GM21723 (cell line): ENCODE results near the gene TSEN15.

ENCODE experiments used
- ATAC-seq: cut with Tn5 transposase; IDR thresholded peaks from one replicate; pipeline ENCODE4 v1.9.1; 2021; ENCODE audit warnings: mild to moderate bottlenecking, moderate library complexity; ENCODE audit not compliant: unreplicated experiment

Gene TSEN15

GRCh38 chr1:184052194-184052559 lies 647 bp downstream of the TSEN15 start:
- peak; percentile 12 for ATAC-seq

DNA sequence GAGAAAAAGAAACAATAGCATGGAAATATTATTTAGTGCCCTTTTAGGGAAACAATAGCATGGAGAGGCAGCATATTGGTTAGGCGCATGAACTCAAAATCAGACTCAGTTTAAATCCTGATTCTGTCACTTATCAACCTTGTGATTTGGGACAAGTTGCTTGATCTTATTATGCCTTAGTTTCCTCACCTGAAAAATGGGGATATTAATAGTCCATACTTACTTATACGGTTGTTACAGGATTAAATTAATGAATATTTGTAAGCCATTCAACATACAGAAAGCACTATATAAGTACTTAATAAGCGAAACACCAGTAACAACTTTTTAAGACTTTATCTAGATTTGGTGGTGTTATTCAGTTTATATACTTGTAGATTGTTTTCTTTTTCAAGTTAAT lies 1.2 kb downstream of the TSEN15 start:
- no peak for ATAC-seq

- no peak for ATAC-seq
Observed at GRCh38 chr1:184053881-184054280, 2.4 kb downstream of the TSEN15 start.

GRCh38 chr1:184056921-184057555 lies 5.5 kb downstream of the TSEN15 start:
- no peak for ATAC-seq

- ATAC-seq, result no peak
Observed at GRCh38 chr1:184059887-184060286, 8.4 kb downstream of the TSEN15 start.

DNA sequence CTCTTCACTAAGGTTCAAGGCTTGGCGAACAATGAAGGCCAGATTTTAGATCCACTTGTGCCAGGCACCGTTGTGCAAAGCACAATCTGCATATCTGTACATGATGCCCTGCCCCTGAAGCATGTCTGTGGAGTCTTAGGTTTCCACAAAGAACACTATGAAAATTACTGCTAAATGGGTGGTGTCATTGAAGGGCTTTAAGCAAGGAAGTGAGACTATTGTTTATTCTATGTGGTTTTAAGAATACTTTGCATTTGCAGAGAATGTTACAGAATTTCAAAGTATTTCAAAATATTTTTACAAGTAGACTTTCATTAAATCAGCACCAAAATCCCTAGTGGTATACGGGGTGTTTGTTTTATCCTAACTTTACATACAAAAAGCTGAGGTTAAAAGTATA lies 8.8 kb downstream of the TSEN15 start:
- ATAC-seq, result no peak

- no peak for ATAC-seq
Observed at GRCh38 chr1:184061396-184062003, 10.0 kb downstream of the TSEN15 start.

GRCh38 chr1:184062640-184063286 lies 11.2 kb downstream of the TSEN15 start:
- no peak for ATAC-seq

GRCh38 chr1:184065559-184065958 lies 14.0 kb downstream of the TSEN15 start:
- no peak for ATAC-seq

GRCh38 chr1:184068354-184068753 lies 16.8 kb downstream of the TSEN15 start:
- no peak for ATAC-seq

GRCh38 chr1:184069675-184070074 lies 18.1 kb downstream of the TSEN15 start:
- no peak for ATAC-seq

GRCh38 chr1:184072376-184072775 lies 20.8 kb downstream of the TSEN15 start:
- no peak for ATAC-seq

GRCh38 chr1:184074383-184074782 lies 22.9 kb downstream of the TSEN15 start:
- no peak for ATAC-seq

GRCh38 chr1:184075055-184076029 lies 23.8 kb downstream of the TSEN15 start:
- no peak for ATAC-seq

- ATAC-seq, result no peak
Observed at GRCh38 chr1:184078564-184079249, 27.2 kb downstream of the TSEN15 start.

DNA sequence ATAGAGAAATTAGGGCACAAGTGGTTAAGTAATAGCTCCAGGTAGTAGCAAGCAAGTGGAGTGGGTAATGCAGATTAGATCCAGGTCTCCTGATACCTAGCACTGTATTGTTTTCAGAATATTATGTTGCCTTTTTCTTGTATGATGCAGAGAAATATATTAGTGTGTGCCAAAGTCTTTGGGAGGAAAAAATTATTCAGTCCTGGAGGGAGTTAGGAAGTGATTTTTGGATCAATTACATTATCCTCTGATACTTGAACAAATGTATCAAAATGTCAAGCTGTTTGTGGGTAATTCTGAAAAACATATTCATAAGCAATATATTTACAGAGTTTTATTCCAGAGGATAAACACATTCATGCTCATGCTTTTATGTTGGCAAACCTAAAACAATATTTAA lies 28.8 kb downstream of the TSEN15 start:
- ATAC-seq, result no peak

- no peak for ATAC-seq
Observed at GRCh38 chr1:184082541-184083415, 31.2 kb downstream of the TSEN15 start.

GRCh38 chr1:184085667-184086066 lies 34.1 kb downstream of the TSEN15 start:
- no peak for ATAC-seq

DNA sequence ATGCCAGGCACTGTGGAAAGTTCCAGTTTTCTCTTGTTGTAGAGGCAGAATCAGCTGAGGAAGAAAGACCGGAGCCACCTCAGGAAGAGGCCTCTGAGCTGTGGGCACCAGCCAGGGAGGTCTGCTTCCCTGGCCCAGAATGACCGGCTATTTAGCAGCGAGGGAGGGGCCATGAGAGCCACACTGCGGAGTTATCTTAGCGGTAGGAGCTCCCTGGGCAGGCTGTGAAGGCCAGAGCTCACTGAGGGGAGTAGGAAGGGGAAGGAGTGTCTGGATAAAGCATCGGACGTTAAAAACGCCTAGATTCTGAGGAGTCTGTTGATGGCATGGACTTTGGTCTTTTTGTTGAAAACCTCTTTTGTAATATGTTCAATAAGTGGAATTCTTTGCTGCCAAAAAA lies 36.5 kb downstream of the TSEN15 start:
- no peak for ATAC-seq

DNA sequence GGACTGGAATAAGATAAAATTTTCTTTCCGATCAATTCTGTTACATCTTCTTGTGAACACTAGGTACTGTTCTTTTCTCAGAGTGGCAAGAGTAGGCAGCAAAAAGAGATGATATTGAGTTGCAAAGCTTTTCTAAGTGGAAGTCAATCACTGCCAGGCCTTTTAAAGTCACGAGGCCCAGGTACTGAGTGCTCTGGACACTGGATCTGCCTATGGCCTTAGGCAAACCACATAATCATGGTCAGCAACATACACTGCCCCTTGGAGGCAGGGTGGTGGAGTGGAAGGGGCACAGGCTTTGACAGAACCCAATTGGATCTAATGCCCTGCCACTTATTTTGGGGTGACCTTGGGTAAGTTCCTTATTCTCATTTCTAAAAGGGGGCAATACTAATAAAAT lies 41.5 kb downstream of the TSEN15 start:
- no peak for ATAC-seq
